GM12891 (cell line): ENCODE results near the gene DIP2B.

Source experiments
- PAX5 ChIP-seq: IDR thresholded peaks from 2 replicates; pipeline ENCODE4 v1.6.1; 2011; ENCODE audit warnings: low read length, moderate library complexity, mild to moderate bottlenecking; ENCODE audit not compliant: insufficient read depth, severe bottlenecking
- POLR2A ChIP-seq: IDR thresholded peaks from 2 replicates; pipeline ENCODE4 v1.6.1; 2011; ENCODE audit warnings: low read depth, low read length, control low read depth
- POLR2AphosphoS5 ChIP-seq: IDR thresholded peaks from 2 replicates; pipeline ENCODE4 v1.6.1; 2011; ENCODE audit warnings: low read depth, low read length, control low read depth
- SPI1 ChIP-seq: IDR thresholded peaks from 2 replicates; pipeline ENCODE4 v1.6.1; 2011; ENCODE audit warnings: low read depth, low read length, control low read depth
- TAF1 ChIP-seq: IDR thresholded peaks from 2 replicates; pipeline ENCODE4 v1.6.1; 2011; ENCODE audit warnings: low read depth, low read length, control low read depth

- TF ChIP-seq POLR2A (no peak), POLR2AphosphoS5 (no peak), TAF1 (no peak), PAX5 (no peak), SPI1 (peak; percentile 21; the same call in 1 of the 2 replicates)
These were observed 9.9 kb downstream of the DIP2B start for GRCh38 chr12:50514526-50515276.
